Osteoblast (primary cell): Measurements from ENCODE around the gene SYNJ2. TPM values are rescaled to one million over a fixed set of nuclear protein-coding genes. Genes with fewer than 3 reads are reported as not detected.

ENCODE experiments used
- DNase-seq: peaks from one replicate; pipeline ENCODE4 v3.0.0; 2011; ENCODE audit warnings: low spot score, mixed read lengths; ENCODE audit not compliant: insufficient read length; ENCODE audit errors: missing footprints
- H2AFZ ChIP-seq: 2 replicates; pipeline ENCODE4 v1.6.0; 2011; ENCODE audit warnings: mild to moderate bottlenecking, low read length
- H3K27ac ChIP-seq: 2 replicates; pipeline ENCODE4 v1.5.1; 2011; ENCODE audit warnings: mild to moderate bottlenecking, low read depth, low read length, moderate library complexity
- H3K27me3 ChIP-seq: 2 replicates; pipeline ENCODE4 v1.6.0; 2012; ENCODE audit warnings: mild to moderate bottlenecking, control low read depth, inconsistent platforms, low read length, moderate library complexity; ENCODE audit not compliant: insufficient read depth
- H3K36me3 ChIP-seq: 2 replicates; pipeline ENCODE4 v1.5.1; 2011; ENCODE audit warnings: mild to moderate bottlenecking, low read length, control low read depth, moderate library complexity; ENCODE audit not compliant: insufficient read depth
- H3K4me1 ChIP-seq: 2 replicates; pipeline ENCODE4 v1.5.1; 2011; ENCODE audit warnings: mild to moderate bottlenecking, low read length, control low read depth, moderate library complexity; ENCODE audit not compliant: insufficient read depth
- H3K4me2 ChIP-seq: 2 replicates; pipeline ENCODE4 v1.6.0; 2011; ENCODE audit warnings: mild to moderate bottlenecking, low read length; ENCODE audit not compliant: insufficient read depth
- H3K4me3 ChIP-seq: fragments of 200-600 bp; sonication (generic); 3 replicates; pipeline ENCODE4 v1.5.1; 2012; ENCODE audit warnings: mild to moderate bottlenecking, low read length, inconsistent platforms; ENCODE audit not compliant: insufficient read depth
- H3K79me2 ChIP-seq: 2 replicates; pipeline ENCODE4 v1.6.0; 2012; ENCODE audit warnings: mild to moderate bottlenecking, low read length, control low read depth, inconsistent platforms; ENCODE audit not compliant: insufficient read depth
- H3K9me3 ChIP-seq: 2 replicates; pipeline ENCODE4 v1.5.1; 2011; ENCODE audit warnings: low read depth, low read length, control low read depth
- H4K20me1 ChIP-seq: 2 replicates; pipeline ENCODE4 v1.6.0; 2012; ENCODE audit warnings: mild to moderate bottlenecking, low read length, control low read depth; ENCODE audit not compliant: insufficient read depth
- CTCF ChIP-seq: IDR thresholded peaks from 2 replicates; pipeline ENCODE4 v1.5.1; 2011; ENCODE audit warnings: mild to moderate bottlenecking, low read depth, low read length, moderate library complexity; ENCODE audit errors: extremely low read depth
- total RNA-seq: library from RNA; depleted of rRNA; stranded (reverse); fragments of >200 nt; gene quantifications from 2 replicates; pipeline ENCODE4 v1.2.3, GENCODE V29; 2012

The SYNJ2 gene
- total RNA-seq, 1 donor: 94.8 TPM

- Histone ChIP-seq H3K27ac (peak overlapping the region; percentile 100), H3K4me3 (no peak overlapping the region), H3K27me3 (no peaks in the 10 kb centered on the region), H3K4me2 (no peak overlapping the region), H4K20me1 (no peaks in the 10 kb centered on the region), H3K79me2 (peaks cover 77% of the 10 kb centered on the region), H3K4me1 (peaks cover 61% of the 10 kb centered on the region), H3K36me3 (peaks cover 56% of the 10 kb centered on the region), H2AFZ (no peak overlapping the region), H3K9me3 (no peaks in the 10 kb centered on the region)
- DNase-seq: no peak
- no peak for TF ChIP-seq CTCF
Observed at GRCh38 chr6:158028421-158028820, 46.8 kb downstream of the SYNJ2 start.

- no peaks in the 10 kb centered on the region for H3K9me3 ChIP-seq
- no peak overlapping the region for H3K4me3 ChIP-seq
- peaks cover 56% of the 10 kb centered on the region for H3K36me3 ChIP-seq
- peaks cover 61% of the 10 kb centered on the region for H3K4me1 ChIP-seq
- peak overlapping the region; percentile 100 for H3K27ac ChIP-seq
- H3K27me3 ChIP-seq: no peaks in the 10 kb centered on the region
- no peaks in the 10 kb centered on the region for H4K20me1 ChIP-seq
- no peak for TF ChIP-seq CTCF
- H3K4me2 ChIP-seq: no peak overlapping the region
- H3K79me2 ChIP-seq: peaks cover 77% of the 10 kb centered on the region
- no peak for DNase-seq
- H2AFZ ChIP-seq: no peak overlapping the region
Observed at GRCh38 chr6:158028876-158029275, 47.2 kb downstream of the SYNJ2 start.

- Histone ChIP-seq H3K27me3 (no peaks in the 10 kb centered on the region), H2AFZ (no peak overlapping the region), H3K36me3 (peaks cover 60% of the 10 kb centered on the region), H3K79me2 (peaks cover 77% of the 10 kb centered on the region), H3K27ac (peak overlapping the region; percentile 100), H3K4me3 (no peak overlapping the region), H4K20me1 (no peaks in the 10 kb centered on the region), H3K4me1 (peaks cover 61% of the 10 kb centered on the region), H3K4me2 (no peak overlapping the region), H3K9me3 (no peaks in the 10 kb centered on the region)
- no peak for DNase-seq
- no peak for TF ChIP-seq CTCF
Observed at GRCh38 chr6:158029668-158030230, 48.1 kb downstream of the SYNJ2 start.

- TF ChIP-seq CTCF: no peak
- no peak overlapping the region for H3K4me2 ChIP-seq
- DNase-seq: no peak
- no peaks in the 10 kb centered on the region for H4K20me1 ChIP-seq
- no peak overlapping the region for H3K4me3 ChIP-seq
- peak overlapping the region; percentile 100 for H3K27ac ChIP-seq
- peaks cover 57% of the 10 kb centered on the region for H3K36me3 ChIP-seq
- no peaks in the 10 kb centered on the region for H3K9me3 ChIP-seq
- H3K79me2 ChIP-seq: peaks cover 76% of the 10 kb centered on the region
- no peaks in the 10 kb centered on the region for H3K27me3 ChIP-seq
- H3K4me1 ChIP-seq: peaks cover 52% of the 10 kb centered on the region
- no peak overlapping the region for H2AFZ ChIP-seq
Observed at GRCh38 chr6:158030380-158031300, 49.0 kb downstream of the SYNJ2 start.
